Astrocyte (in vitro differentiated cells and primary cell): ENCODE results near the gene PNPLA2. TPM values are rescaled to one million over a fixed set of nuclear protein-coding genes. Genes with fewer than 3 reads are reported as not detected.

Experiments used
- DNase-seq: peaks from one replicate; pipeline ENCODE4 v3.0.0-alpha.2; 2010; ENCODE audit warnings: low read depth
- FAIRE-seq: peaks from 2 replicates; lab custom pipeline; 2011; peaks lifted over from hg19 to GRCh38; lab: Jason Lieb, UNC
- H2AFZ ChIP-seq: 2 replicates; pipeline ENCODE4 v1.6.0; 2012; ENCODE audit warnings: low read depth, low read length, inconsistent platforms
- H3K27ac ChIP-seq: 2 replicates; pipeline ENCODE4 v1.5.1; 2011; ENCODE audit warnings: low read depth, low read length, inconsistent platforms
- H3K27me3 ChIP-seq: 2 replicates; pipeline ENCODE4 v1.6.0; 2011; ENCODE audit warnings: low read length, inconsistent platforms; ENCODE audit not compliant: insufficient read depth
- H3K36me3 ChIP-seq: 2 replicates; pipeline ENCODE4 v1.5.1; 2011; ENCODE audit warnings: low read length, inconsistent platforms; ENCODE audit not compliant: insufficient read depth
- H3K4me1 ChIP-seq: 2 replicates; pipeline ENCODE4 v1.5.1; 2011; ENCODE audit warnings: low read length, inconsistent platforms; ENCODE audit not compliant: insufficient read depth
- H3K4me2 ChIP-seq: 2 replicates; pipeline ENCODE4 v1.6.0; 2012; ENCODE audit warnings: low read length, inconsistent platforms
- H3K4me3 ChIP-seq: 2 replicates; pipeline ENCODE4 v1.5.1; 2011; ENCODE audit warnings: low read depth, mild to moderate bottlenecking, low read length, inconsistent platforms; ENCODE audit not compliant: insufficient read depth
- H3K79me2 ChIP-seq: 2 replicates; pipeline ENCODE4 v1.6.0; 2012; ENCODE audit warnings: mild to moderate bottlenecking, low read length, inconsistent platforms; ENCODE audit not compliant: insufficient read depth
- H3K9ac ChIP-seq: 2 replicates; pipeline ENCODE4 v1.6.0; 2012; ENCODE audit warnings: mild to moderate bottlenecking, low read length, inconsistent platforms
- H3K9me3 ChIP-seq: 2 replicates; pipeline ENCODE4 v1.5.1; 2012; ENCODE audit warnings: low read depth, mild to moderate bottlenecking, low read length, inconsistent platforms; ENCODE audit not compliant: insufficient read depth
- H4K20me1 ChIP-seq: 2 replicates; pipeline ENCODE4 v1.6.0; 2012; ENCODE audit warnings: low read length, inconsistent platforms; ENCODE audit not compliant: insufficient read depth
- H3K27ac Mint-ChIP-seq: one replicate; pipeline ENCODE4 v1.8.0; 2021; ENCODE audit warnings: mild to moderate bottlenecking, mixed read lengths; ENCODE audit not compliant: unreplicated experiment
- H3K27me3 Mint-ChIP-seq: one replicate; pipeline ENCODE4 v1.8.0; 2021; ENCODE audit warnings: low read depth, mixed read lengths; ENCODE audit not compliant: unreplicated experiment
- H3K36me3 Mint-ChIP-seq: one replicate; pipeline ENCODE4 v1.8.0; 2021; ENCODE audit warnings: low read depth, mixed read lengths; ENCODE audit not compliant: unreplicated experiment
- H3K4me1 Mint-ChIP-seq: one replicate; pipeline ENCODE4 v1.8.0; 2021; ENCODE audit warnings: low read depth, mixed read lengths; ENCODE audit not compliant: unreplicated experiment
- H3K4me3 Mint-ChIP-seq: one replicate; pipeline ENCODE4 v1.8.0; 2021; ENCODE audit warnings: mild to moderate bottlenecking, moderate library complexity, mixed read lengths; ENCODE audit not compliant: unreplicated experiment
- H3K9me3 Mint-ChIP-seq: one replicate; pipeline ENCODE4 v1.8.0; 2021; ENCODE audit warnings: mild to moderate bottlenecking, mixed read lengths; ENCODE audit not compliant: unreplicated experiment
- CTCF ChIP-seq: IDR thresholded peaks from 2 replicates; pipeline ENCODE4 v1.5.1; 2011; ENCODE audit warnings: low read depth, mild to moderate bottlenecking, inconsistent platforms, low read length, moderate library complexity; ENCODE audit not compliant: insufficient read depth
- EZH2 ChIP-seq: IDR thresholded peaks from 2 replicates; pipeline ENCODE4 v1.6.1; 2012; ENCODE audit warnings: mild to moderate bottlenecking, low read length, inconsistent platforms; ENCODE audit not compliant: insufficient read depth
- total RNA-seq: library from RNA; stranded (reverse); gene quantifications from 2 replicates; pipeline ENCODE4 v1.2.1, GENCODE V29; 2021

Gene PNPLA2
- total RNA-seq, 1 donor from 2014 or later = 46.8 TPM

- Histone ChIP-seq H3K9me3 (no peaks in the 10 kb centered on the region), H3K4me3 (no peak overlapping the region), H4K20me1 (peaks cover 29% of the 10 kb centered on the region), H3K27ac (no peak overlapping the region), H3K27me3 (no peaks in the 10 kb centered on the region), H3K79me2 (no peaks in the 10 kb centered on the region), H2AFZ (no peak overlapping the region), H3K4me2 (no peak overlapping the region), H3K9ac (no peak overlapping the region), H3K36me3 (no peaks in the 10 kb centered on the region), H3K4me1 (peaks cover 17% of the 10 kb centered on the region)
- TF ChIP-seq EZH2 = no peak
- TF ChIP-seq CTCF = no peak
- H3K9me3 Mint-ChIP-seq = no peaks in the 10 kb centered on the region
- FAIRE-seq = no peak
- DNase-seq = no peak
- H3K36me3 Mint-ChIP-seq = no peaks in the 10 kb centered on the region
- no peak overlapping the region for H3K27ac Mint-ChIP-seq
- H3K4me1 Mint-ChIP-seq = peaks cover 2% of the 10 kb centered on the region
- no peaks in the 10 kb centered on the region for H3K27me3 Mint-ChIP-seq
- H3K4me3 Mint-ChIP-seq = no peak overlapping the region
Observed at GRCh38 chr11:863023-863909, 44.6 kb downstream of the PNPLA2 start.

GRCh38 chr11:863910-864827 lies 45.5 kb downstream of the PNPLA2 start:
- H3K27ac Mint-ChIP-seq = no peak overlapping the region
- H3K27me3 ChIP-seq = no peaks in the 10 kb centered on the region
- peaks cover 2% of the 10 kb centered on the region for H3K4me1 Mint-ChIP-seq
- no peak overlapping the region for H3K4me3 Mint-ChIP-seq
- DNase-seq = no peak
- H3K4me3 ChIP-seq = no peak overlapping the region
- no peak overlapping the region for H3K27ac ChIP-seq
- H3K27me3 Mint-ChIP-seq = no peaks in the 10 kb centered on the region
- H3K4me2 ChIP-seq = no peak overlapping the region
- H3K9me3 ChIP-seq = no peaks in the 10 kb centered on the region
- no peaks in the 10 kb centered on the region for H3K79me2 ChIP-seq
- H3K36me3 Mint-ChIP-seq = peaks cover 2% of the 10 kb centered on the region
- peaks cover 17% of the 10 kb centered on the region for H3K4me1 ChIP-seq
- no peak overlapping the region for H3K9ac ChIP-seq
- no peak for FAIRE-seq
- no peak overlapping the region for H2AFZ ChIP-seq
- H3K9me3 Mint-ChIP-seq = no peaks in the 10 kb centered on the region
- H3K36me3 ChIP-seq = no peaks in the 10 kb centered on the region
- H4K20me1 ChIP-seq = peaks cover 24% of the 10 kb centered on the region
- TF ChIP-seq CTCF = no peak
- TF ChIP-seq EZH2 = no peak
